K562 (cell line): Measurements from ENCODE around the gene ADGRD1. TPM values are rescaled to one million over a fixed set of nuclear protein-coding genes. Genes with fewer than 3 reads are reported as not detected.

Experiments
- CBX5 ChIP-seq: IDR thresholded peaks from 2 replicates; pipeline ENCODE4 v1.6.1; 2014; ENCODE audit warnings: low read depth, borderline replicate concordance
- HLTF ChIP-seq: fragments of 450-650 bp; IDR thresholded peaks from 2 replicates; pipeline ENCODE4 v1.6.1; 2016
- HMGXB4 ChIP-seq: sonication (generic); formaldehyde crosslinking; IDR thresholded peaks from 2 replicates; pipeline ENCODE4 v1.8.1; 2023; ENCODE audit warnings: mild to moderate bottlenecking, missing genetic modification reagents
- ZBTB43 ChIP-seq: sonication (generic); formaldehyde crosslinking; IDR thresholded peaks from 2 replicates; pipeline ENCODE4 v1.8.0; 2023; ENCODE audit warnings: mild to moderate bottlenecking, missing genetic modification reagents
- ZFP91 ChIP-seq: sonication (generic); formaldehyde crosslinking; IDR thresholded peaks from 2 replicates; pipeline ENCODE4 v1.8.0; 2022; ENCODE audit warnings: mild to moderate bottlenecking, missing genetic modification reagents
- polyA plus RNA-seq, 8 experiments: library from polyadenylated mRNA; depleted of rRNA in 4 of 8; stranded (reverse) in 5 of 8; unstranded in 3 of 8; fragments of >200 nt; fragmentation: Nextera tagmentation in 2 of 8; fragmentation: Illumina TruSeq in 1 of 8; extraction: Ambion mirVana in 2 of 8; extraction: Trizol in 1 of 8; gene quantifications; 2 replicates each; pipeline versions ENCODE4 v1.2.1 to v1.2.3, GENCODE V29; 2011 to 2014; ENCODE audit warnings: inconsistent platforms in 1 of 8, missing spikeins in 1 of 8
- total RNA-seq, 7 experiments: library from RNA; depleted of rRNA in 6 of 7; stranded (reverse); fragments of >200 nt in 6 of 7; fragmentation: Illumina TruSeq in 2 of 7; extraction: Trizol in 2 of 7; gene quantifications; 2 replicates each; pipeline versions ENCODE4 v1.2.1 to v1.2.3, GENCODE V29; 2011 to 2021; ENCODE audit warnings: low replicate concordance in 1 of 7
- TF ChIP-seq, protein P1 (sequence below): fragments of 250-450 bp; sonication (Bioruptor Pico); IDR thresholded peaks from 2 replicates; pipeline ENCODE4 v1.5.0; 2020; ENCODE audit warnings: mild to moderate bottlenecking, borderline replicate concordance
- TF ChIP-seq, protein P2 (sequence below): fragments of 200-600 bp; sonication (generic); IDR thresholded peaks from one replicate; pipeline ENCODE4 v1.6.1; 2012; ENCODE audit warnings: mild to moderate bottlenecking, low read depth, low read length, inconsistent platforms

Gene ADGRD1
- total and polyA plus RNA-seq, 9 of the 15 experiments (the other 6 are each of a cell fraction or from before 2014, with no cell fraction given) = 1.7 to 11.7 (median 3.3) TPM

DNA sequence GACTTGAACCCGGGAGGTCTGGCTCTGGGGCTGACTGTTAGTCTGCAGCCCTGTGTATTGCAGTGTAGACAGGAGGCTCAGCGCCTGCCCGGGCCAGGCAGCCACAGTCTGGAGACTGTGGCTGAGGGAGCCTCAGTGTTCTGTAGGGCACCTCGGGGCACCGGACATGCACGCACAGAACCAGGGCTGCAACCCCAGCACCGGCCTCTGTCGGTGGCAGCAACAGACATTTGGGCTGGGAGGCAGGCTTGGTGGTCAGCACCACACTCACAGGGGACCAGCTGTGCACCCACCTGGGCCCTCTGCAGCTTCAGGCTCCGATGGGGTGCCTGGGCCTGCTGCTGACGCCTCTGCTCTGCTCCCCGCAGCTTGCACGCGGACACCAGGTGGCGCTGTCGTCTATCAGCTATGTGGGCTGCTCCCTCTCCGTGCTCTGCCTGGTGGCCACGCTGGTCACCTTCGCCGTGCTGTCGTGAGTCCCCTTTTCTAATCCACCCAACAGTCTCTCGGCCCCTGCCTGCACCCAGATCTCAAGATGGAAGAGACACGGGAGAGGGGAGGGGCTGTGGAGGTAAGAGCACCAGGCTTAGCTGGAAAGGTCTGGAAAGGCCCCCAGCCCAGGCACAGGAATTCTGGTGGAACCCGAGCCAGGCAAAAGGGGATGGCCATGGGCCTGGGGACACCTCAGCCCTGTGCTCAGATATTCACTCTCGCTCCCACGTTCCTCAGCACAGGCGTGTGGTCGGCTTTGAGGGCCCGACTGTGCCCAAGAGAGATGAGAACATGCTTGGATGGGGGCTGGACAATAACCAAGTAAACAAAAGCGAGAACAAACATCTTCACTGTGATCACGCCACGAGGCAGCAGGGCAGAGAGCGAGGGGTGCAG is 151.0 kb downstream of the ADGRD1 start (continued):
- TF ChIP-seq, protein P1, sequence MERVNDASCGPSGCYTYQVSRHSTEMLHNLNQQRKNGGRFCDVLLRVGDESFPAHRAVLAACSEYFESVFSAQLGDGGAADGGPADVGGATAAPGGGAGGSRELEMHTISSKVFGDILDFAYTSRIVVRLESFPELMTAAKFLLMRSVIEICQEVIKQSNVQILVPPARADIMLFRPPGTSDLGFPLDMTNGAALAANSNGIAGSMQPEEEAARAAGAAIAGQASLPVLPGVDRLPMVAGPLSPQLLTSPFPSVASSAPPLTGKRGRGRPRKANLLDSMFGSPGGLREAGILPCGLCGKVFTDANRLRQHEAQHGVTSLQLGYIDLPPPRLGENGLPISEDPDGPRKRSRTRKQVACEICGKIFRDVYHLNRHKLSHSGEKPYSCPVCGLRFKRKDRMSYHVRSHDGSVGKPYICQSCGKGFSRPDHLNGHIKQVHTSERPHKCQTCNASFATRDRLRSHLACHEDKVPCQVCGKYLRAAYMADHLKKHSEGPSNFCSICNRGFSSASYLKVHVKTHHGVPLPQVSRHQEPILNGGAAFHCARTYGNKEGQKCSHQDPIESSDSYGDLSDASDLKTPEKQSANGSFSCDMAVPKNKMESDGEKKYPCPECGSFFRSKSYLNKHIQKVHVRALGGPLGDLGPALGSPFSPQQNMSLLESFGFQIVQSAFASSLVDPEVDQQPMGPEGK (CRISPR knock-in tag) = no peak
- TF ChIP-seq ZFP91 (CRISPR knock-in tag) (0 out of 2 replicates have a peak, but pooled peaks have one; percentile 25), HMGXB4 (no peak), CBX5 (no peak), HLTF (no peak), ZBTB43 (CRISPR knock-in tag) (no peak)
- TF ChIP-seq, protein P2, sequence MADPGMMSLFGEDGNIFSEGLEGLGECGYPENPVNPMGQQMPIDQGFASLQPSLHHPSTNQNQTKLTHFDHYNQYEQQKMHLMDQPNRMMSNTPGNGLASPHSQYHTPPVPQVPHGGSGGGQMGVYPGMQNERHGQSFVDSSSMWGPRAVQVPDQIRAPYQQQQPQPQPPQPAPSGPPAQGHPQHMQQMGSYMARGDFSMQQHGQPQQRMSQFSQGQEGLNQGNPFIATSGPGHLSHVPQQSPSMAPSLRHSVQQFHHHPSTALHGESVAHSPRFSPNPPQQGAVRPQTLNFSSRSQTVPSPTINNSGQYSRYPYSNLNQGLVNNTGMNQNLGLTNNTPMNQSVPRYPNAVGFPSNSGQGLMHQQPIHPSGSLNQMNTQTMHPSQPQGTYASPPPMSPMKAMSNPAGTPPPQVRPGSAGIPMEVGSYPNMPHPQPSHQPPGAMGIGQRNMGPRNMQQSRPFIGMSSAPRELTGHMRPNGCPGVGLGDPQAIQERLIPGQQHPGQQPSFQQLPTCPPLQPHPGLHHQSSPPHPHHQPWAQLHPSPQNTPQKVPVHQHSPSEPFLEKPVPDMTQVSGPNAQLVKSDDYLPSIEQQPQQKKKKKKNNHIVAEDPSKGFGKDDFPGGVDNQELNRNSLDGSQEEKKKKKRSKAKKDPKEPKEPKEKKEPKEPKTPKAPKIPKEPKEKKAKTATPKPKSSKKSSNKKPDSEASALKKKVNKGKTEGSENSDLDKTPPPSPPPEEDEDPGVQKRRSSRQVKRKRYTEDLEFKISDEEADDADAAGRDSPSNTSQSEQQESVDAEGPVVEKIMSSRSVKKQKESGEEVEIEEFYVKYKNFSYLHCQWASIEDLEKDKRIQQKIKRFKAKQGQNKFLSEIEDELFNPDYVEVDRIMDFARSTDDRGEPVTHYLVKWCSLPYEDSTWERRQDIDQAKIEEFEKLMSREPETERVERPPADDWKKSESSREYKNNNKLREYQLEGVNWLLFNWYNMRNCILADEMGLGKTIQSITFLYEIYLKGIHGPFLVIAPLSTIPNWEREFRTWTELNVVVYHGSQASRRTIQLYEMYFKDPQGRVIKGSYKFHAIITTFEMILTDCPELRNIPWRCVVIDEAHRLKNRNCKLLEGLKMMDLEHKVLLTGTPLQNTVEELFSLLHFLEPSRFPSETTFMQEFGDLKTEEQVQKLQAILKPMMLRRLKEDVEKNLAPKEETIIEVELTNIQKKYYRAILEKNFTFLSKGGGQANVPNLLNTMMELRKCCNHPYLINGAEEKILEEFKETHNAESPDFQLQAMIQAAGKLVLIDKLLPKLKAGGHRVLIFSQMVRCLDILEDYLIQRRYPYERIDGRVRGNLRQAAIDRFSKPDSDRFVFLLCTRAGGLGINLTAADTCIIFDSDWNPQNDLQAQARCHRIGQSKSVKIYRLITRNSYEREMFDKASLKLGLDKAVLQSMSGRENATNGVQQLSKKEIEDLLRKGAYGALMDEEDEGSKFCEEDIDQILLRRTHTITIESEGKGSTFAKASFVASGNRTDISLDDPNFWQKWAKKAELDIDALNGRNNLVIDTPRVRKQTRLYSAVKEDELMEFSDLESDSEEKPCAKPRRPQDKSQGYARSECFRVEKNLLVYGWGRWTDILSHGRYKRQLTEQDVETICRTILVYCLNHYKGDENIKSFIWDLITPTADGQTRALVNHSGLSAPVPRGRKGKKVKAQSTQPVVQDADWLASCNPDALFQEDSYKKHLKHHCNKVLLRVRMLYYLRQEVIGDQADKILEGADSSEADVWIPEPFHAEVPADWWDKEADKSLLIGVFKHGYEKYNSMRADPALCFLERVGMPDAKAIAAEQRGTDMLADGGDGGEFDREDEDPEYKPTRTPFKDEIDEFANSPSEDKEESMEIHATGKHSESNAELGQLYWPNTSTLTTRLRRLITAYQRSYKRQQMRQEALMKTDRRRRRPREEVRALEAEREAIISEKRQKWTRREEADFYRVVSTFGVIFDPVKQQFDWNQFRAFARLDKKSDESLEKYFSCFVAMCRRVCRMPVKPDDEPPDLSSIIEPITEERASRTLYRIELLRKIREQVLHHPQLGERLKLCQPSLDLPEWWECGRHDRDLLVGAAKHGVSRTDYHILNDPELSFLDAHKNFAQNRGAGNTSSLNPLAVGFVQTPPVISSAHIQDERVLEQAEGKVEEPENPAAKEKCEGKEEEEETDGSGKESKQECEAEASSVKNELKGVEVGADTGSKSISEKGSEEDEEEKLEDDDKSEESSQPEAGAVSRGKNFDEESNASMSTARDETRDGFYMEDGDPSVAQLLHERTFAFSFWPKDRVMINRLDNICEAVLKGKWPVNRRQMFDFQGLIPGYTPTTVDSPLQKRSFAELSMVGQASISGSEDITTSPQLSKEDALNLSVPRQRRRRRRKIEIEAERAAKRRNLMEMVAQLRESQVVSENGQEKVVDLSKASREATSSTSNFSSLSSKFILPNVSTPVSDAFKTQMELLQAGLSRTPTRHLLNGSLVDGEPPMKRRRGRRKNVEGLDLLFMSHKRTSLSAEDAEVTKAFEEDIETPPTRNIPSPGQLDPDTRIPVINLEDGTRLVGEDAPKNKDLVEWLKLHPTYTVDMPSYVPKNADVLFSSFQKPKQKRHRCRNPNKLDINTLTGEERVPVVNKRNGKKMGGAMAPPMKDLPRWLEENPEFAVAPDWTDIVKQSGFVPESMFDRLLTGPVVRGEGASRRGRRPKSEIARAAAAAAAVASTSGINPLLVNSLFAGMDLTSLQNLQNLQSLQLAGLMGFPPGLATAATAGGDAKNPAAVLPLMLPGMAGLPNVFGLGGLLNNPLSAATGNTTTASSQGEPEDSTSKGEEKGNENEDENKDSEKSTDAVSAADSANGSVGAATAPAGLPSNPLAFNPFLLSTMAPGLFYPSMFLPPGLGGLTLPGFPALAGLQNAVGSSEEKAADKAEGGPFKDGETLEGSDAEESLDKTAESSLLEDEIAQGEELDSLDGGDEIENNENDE = no peak
